NCI-H446 treated with DMSO at 0.1 percent for 48 hours (cell line): ENCODE measurements around the gene TDRD3.

ENCODE experiments used
- DNase-seq: peaks from one replicate; lab custom pipeline; 2025; lab: John Stamatoyannopoulos, UW

The TDRD3 gene

DNA sequence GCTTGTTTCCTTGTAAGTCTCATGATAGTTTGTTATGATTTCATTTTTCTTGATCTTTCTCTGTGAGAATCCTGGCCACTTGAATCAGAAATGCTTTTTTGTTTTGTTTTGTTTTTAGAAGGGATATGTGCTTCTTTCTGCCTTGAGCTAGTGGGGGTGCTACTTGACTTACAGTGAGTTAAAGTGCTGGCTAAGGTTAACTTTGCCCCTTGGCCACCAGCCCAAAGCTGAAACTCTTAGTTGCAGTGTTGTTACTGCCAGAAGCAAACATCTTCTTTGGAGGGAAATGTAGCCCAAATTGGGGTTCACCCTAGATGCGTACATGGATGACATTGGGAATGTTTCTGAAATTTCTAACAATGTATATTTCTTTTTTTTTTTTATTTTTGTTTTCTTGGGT is 57.4 kb downstream of the TDRD3 start:
- DNase-seq, result no peak

DNA sequence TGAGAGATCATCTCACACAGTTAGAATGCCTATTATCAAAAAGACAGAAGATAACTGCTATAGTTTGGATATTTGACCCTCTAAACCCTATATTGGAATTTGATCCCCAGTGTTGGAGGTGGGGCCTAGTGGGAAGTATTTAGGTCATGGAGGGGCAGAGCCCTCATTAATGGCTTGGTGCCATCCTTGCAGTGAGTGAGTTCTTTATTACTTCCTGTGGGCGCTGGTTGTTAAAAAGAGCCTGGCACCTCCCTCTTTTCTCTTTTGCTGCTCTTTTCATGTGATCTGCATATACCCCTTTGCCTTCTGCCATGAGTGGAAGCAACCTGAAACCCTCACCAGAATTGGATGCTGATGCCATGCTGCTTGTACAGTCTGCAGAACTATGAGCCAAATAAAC is 66.8 kb downstream of the TDRD3 start:
- DNase-seq, result no peak

DNA sequence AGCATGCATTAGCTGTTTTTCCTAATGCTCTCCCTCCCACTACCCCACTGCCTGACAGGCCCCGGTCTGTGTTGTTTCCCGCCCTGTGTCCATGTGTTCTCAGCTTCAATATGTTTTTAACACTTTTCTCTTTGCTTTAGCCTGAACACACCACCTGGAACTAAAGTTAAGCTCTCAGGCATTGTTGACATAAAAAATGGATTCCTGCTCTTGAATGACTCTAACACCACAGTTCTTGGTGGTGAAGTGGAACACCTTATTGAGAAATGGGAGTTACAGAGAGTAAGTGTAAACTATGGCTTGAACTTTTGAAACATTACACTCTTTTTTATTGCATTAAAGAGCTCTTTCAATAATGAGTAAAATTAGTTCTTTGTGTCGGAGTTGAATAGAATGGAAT is 70.1 kb downstream of the TDRD3 start:
- no peak for DNase-seq

DNA sequence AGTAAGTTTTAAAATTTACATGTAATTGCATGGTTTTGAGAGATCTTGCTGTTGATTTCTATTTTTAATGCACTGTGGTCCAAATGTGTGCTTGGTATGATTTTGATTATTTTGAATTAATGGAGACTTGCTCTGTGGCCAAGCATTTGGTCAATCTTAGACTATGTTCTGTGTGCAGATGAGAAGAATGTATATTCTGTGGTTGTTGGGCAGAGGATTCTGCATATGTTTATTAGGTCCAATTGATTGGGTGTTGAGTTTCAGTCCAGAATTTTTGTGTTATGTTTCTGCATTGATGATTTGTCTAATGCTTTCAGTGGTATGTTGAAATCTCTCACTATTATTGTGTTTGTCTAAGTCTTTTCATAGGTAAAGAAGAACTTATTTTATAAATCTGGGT is 82.3 kb downstream of the TDRD3 start:
- no peak for DNase-seq

DNA sequence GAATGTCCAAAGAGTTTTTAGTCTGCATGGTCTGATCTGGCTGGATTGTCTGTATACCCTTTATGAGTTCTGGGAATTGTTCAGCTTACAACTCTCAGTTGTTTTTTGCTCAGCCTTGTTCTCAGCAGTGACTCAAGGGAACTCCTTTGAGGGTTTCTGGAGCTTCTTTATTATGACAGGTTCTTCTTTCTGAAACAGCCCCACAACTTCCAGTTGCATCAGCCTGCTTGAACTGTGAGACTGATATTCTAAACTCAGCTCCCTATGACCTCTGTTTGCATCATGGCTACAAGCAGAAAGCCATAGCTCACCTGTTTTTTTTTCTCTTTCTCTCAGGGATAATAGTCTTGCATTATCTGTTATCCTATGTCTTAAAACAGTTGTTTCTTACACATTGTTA is 85.0 kb downstream of the TDRD3 start:
- no peak for DNase-seq

DNA sequence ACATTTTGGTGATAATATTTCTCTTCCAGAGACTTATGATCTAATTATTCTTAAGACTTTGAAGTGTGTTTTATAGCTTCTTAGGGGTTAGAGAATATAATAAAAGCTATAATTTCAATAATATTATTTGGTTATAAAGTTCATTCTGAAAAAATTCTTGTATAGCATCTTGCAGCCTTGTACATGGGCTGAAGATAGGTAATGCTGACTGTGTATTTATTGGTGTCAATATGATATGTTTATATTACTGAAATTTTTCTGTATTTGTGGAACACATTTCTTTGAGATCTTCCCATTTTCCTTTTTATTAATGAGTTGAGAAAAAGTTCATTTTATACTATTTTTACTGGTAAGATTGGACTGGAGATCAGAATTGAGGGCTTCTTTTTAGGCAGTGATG is 87.8 kb downstream of the TDRD3 start:
- no peak for DNase-seq

DNA sequence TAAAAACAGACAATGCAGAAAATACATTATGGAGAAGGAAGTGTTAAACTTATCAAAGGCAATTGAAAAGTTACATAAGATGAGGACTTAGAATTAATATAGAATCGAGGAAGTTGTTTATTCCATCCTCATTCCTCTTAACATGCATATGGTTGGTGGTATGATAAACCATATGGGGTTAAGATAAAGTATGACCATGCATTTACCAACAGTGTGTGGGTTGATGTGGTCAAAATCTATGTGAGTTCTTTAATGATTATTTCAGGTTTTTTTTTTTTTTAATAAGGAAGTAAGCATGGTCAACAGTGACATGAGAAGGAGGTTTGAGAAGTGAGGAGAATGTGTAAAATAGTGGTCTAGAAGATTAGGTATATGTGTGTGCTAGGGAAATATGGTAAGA is 94.5 kb downstream of the TDRD3 start:
- no peak for DNase-seq

DNA sequence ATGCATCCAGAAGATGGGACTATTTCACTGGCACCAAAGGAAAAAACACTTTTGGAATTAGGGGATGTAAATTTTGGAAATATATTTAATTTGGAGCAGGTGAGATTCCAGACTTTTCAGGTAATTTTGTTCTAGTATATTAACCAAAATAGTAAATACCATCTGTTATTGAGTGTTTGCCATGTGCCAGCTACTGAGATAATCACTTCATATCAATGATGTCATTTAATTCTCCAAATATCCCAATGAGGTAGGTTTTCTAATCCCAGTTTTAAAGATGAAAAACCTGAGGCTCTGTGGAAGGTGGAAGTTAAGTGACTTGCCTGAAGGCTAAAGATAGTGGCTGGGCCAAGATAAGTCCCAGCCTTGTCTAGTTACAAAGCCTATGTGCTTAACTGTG is 95.2 kb downstream of the TDRD3 start:
- no peak for DNase-seq

DNA sequence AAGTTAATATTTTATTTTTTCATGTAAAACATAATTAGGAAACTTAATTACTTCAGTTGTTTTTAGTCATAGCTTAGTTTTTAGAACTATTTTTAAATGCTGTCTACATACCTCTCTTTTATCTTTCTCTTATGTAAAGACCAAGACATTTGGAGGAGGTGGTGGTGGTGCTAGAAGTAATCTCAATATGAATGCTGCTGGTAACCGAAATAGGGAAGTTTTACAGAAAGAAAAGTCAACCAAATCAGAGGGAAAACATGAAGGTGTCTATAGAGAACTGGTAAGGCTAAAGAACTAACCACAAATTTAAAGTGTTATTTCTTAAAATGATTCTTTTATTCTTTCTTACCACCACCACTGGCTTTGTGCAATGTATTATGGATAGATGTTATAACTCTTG is 97.3 kb downstream of the TDRD3 start:
- no peak for DNase-seq

DNA sequence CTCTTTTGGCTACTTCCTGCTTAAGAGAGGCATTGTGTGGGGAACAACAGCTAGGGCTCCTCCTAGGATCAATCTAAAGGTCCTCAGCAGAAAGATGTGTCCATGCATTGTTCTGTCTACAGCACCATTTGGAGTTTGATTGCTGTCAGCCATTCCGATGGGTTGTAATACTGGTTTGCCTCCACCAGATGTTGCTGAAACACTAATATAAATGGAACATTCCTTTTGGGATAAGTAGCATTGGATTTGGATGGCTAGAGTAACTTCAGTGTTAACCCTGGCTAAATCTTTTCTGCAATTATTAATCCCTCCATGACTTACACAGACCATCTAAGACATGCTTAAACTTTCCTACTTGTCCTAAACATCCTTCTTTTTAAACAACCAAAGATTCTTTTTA is 104.2 kb downstream of the TDRD3 start:
- DNase-seq, result no peak

DNA sequence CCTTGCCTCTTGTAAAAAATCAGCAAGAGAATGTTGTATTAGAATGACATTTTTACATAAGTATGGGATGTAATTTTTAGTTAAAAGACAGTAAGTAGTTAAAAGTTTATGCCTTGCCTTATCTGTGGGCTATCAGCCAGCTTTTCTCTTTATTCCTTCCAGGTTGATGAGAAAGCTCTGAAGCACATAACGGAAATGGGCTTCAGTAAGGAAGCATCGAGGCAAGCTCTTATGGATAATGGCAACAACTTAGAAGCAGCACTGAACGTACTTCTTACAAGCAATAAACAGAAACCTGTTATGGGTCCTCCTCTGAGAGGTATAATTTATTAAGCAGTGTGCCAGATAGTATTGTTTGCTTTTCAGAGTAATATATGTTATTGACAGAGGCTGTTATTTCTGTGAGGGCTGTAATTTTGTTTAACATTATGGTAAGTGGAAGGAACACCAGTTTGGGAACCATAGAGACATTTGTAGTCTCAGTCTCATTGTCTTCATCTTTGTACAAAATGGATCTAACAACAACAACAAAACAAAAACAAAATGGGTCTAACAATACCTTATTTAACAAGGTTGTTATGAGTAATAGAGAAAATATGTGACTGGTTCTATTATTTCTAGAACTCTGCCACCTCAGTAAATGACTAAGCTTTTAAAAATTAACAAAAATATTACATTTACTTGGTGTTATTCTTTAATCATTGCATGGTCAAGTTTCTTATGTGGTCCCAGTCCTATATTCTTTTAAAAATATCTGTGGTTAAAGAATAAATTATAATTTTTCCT is 112.8 kb downstream of the TDRD3 start:
- DNase-seq, result no peak

DNA sequence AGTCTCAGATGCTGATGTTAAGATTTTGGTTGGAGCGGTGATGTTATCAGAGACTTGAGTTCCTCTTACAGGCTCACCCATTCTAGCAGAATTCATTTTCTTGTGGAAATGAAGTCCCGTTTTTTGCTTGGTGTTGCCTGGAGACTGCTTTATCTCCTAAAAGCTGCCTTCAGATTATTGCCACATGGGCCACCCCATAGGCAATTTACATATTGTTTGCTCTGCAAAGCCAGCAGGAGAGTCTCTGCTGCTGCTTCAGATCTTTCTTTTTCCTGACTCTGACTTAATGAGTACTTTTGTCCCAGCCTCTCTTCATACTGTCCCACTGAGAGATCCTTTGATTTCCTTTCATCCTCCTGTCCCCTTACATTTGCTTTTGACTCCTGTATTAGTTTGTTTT is 114.6 kb downstream of the TDRD3 start:
- DNase-seq, result no peak

DNA sequence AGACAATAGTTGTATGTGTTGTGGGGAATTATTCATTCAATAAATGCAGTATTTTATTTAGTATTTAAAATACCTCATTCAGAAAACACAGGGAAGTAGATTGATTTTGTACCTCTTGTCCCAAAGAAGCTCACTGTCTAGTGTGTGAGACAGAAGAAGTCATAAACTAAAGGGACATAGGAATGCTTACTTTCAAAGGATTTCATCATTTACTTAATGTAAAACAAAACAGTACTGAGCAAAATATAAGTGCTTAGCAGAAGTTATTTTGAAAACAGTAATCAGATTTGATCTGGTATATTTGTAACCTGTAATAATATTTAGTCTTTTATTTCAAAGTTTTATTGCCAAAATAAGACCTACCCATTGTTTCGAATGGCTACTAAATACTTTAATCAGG is 117.9 kb downstream of the TDRD3 start:
- no peak for DNase-seq

DNA sequence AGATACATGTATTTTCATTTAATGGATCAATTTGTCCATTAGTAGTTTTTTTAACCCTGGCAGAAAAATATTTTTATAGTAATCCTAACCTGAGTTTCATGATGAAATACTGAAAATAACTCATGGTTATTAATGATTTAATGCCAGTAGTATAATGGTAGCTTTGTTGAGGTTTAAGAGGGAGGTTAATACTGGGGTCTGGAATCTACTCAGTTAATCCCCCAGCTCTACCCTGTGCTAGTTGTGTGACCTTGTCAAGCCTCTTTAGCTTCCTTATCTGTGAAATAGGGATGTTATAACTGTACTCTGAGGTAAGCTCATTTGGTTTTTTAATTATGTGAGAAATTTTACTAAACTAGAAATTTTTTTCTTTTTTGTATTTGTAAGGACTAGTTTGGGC is 122.5 kb downstream of the TDRD3 start:
- no peak for DNase-seq

DNA sequence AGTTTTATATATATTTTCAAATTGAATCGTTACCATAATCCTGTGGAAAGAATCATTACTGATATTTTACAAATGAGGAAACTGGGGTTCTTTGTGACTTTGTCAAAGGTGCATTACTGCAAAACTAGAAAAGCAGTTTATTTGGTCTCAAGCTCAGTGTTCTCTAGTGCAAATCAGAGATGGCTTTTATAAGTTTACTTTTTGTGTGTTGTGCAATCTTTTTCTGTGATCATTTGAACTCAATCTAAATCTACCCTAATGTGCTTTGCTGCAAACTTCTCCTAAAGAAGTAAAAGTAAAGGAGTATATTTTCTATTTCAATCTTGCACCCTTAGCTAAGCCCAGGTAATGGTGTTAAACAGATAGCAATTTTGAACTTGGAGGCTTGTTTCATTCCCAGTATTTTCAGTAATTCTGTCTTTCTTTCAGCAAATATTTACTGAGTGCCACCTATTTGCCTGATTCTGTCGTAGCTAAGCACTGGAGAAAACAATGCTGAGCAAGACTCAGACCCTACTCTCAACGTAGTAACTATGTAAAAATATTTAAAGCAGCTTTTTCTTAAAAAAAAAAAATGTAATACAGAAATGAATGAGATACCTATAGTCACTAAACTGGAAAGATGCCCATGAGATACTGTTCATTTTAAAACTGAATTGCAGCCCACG is 124.0 kb downstream of the TDRD3 start:
- no peak for DNase-seq

DNA sequence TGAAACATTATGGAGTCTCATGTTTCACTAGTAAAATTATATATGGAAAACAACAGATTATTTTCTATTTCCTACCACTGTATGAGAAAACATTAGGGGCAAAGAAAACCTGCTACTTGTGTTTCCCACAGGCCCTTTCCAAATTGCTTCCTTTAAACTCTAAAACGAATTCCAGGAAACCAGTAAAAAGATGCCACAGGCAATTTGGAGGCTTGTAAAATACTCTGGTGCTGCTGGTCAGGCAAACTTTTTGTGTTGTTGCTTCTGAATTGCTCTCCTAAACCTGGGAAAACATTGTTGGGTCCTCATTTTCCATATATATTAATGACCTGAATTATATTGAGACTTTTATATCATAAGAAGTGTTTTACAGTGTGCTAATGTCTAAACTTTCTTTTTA is 141.5 kb downstream of the TDRD3 start:
- DNase-seq, result no peak

DNA sequence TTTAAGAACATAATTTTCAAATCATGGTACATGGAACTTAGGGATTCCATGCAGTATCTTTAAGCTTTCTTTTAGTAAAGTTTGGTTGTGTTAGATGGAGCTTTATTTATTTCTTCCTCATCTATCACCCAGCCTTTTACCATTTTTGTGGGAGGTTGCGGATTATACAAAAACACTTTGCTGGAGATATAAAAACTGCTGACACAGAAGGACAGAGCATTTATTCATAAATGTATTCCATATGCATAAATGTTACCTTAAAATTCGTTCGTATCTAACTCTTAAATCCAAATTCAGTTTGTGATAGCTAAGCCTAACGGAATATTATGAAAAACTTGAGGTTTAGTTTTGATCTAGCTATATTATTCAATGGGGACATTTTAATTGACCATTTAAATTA is 143.3 kb downstream of the TDRD3 start:
- DNase-seq, result no peak

DNA sequence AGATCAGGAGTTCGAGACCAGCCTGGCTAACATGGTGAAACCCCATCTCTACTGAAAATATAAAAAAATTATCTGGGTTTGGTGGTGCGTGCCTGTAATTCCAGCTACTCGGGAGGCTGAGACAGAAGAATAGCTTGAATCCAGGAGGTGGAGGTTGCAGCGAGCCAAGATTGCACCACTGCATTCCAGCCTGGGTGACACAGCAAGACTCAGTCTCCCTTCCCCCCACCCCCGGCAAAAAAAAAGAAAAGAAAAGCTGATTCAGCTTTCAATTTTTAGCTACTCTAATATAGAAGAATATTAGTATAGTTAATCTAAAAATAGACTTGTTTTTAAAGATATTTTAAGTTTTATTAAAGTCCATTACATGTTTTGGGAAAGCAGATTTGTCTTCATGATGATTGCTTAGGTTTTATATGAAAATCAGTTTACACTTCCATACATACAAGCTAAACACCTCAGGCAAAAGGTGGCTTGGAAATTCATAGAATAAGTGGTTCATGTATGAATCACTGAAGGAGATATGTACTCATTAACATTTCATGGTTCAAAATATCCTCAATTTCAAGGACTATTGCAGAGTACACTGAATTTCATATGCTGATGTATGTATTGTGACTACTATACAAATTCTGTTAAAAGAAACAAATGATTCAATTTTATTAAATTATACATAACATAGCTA is 165.2 kb downstream of the TDRD3 start:
- no peak for DNase-seq

DNA sequence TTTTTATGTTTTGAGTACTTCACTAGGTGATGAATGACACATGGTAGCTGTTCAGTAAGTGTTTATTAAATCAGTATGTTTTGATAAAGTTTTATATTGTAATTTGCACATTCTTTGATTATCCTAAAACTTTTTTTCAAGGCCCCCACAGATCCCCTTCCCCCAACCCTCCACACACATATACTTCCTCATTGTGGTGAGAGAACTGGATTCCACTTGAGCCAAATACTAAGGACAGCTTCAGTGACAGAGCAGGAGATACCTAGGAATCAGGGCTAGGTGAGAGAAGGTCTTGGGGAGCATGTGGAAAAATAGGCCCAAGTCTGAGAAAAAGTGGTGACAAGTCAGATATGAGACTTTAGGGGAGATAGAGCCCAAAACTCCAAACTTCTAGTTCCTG is 174.6 kb downstream of the TDRD3 start:
- no peak for DNase-seq

DNA sequence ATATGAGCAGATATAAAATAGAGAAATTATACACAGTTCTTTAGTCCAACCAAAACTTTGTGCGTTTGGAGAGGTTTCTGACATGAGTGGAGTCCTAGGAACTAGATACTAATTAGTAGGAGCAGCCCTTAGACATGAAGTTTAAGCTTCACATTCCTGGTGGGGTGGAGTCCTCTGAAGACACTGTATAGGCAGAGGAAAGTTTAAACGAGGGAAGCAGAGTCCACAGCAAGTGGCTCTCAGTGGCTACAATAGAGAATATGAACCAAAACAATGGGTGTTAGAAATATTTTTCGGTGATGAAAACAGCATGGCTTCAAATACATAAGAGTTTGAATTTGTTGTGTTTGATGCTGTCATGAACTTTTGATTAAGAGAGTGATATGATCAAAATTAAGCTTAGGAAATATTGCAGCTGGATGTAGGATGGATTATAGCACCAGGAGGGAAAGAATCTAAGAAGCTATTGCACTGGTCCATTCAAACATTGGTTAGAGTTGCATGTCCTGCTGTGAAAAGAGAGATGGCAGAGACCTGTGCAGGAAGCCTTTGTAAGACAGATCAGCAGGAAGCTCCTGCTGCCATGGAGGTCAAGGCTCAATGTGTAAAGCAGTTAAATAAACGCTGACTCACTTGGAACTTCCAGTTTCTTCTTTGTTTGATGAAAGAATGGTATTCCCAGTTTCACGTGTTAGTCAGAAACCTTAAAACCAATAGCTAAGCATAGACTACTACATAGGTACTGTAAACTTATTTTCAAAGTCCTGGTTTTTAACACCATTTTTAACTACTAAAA is 175.2 kb downstream of the TDRD3 start:
- no peak for DNase-seq

DNA sequence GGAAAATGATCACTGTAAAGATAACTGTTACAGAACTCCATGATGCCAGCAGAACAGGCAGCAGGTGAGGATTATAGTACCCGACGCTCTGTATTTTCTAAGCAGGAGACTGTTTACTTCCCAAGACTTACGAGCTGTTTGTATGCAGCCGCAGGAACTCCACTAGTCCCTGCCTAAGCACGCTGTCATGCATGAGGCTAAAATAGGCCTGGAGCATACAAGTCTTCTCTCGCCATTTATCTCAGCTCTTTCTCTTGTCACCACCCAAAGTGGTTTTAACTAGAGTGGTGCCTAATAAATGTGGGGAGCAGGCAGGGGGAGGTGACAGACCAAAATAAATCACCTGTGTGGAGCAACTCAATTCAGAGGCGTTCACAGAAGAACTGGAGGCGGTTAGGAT is 175.8 kb downstream of the TDRD3 start:
- DNase-seq, result no peak

DNA sequence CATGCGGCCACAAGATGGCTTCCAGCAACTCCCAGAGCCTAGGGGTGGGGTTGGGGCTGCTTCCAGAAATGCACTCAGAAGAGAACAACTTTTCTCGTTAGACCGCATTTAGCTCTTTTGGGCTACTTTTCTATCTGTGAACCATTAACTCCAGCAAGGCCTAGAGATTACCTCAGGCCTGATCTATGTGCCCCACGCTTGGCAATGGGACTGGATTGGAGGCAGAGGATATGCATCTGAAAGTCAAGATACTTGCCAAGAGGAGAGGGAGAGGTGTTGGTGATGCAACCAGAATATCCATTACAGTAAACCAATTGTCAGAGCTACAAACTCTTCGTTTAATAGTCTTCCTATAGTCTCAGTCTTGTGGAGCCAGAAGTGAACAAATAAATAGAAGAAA is 177.7 kb downstream of the TDRD3 start:
- DNase-seq, result no peak

DNA sequence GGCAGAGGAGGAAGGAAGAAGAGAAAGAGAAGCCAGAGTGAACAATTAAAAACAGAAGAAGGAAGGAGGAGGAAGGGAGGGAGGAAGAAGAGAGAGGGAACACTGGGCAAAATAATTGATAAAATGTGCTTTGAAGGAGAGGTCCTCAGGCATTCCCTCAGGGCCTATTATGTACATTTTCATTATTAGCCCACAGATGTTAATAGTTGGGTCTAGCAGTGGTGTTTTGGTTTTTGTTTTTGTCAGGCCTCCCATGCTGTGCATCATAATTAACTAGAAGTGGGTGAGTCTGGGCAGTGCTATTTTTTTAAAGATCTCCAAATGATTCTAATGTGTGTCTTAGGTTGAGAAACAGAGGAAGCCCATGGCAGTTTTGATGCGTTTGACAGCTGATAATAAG is 178.1 kb downstream of the TDRD3 start:
- DNase-seq, result no peak
